H1 (cell line): ENCODE measurements around the gene FOXF2. TPM values are rescaled to one million over a fixed set of nuclear protein-coding genes. Genes with fewer than 3 reads are reported as not detected.

Source experiments
- ATF2 ChIP-seq: IDR thresholded peaks from 2 replicates; pipeline ENCODE4 v1.6.1; 2012; ENCODE audit warnings: low read length, inconsistent platforms
- CTBP2 ChIP-seq: IDR thresholded peaks from 2 replicates; pipeline ENCODE4 v1.7.0; 2011; ENCODE audit warnings: borderline replicate concordance, mild to moderate bottlenecking, moderate library complexity, mixed read lengths, low read length; ENCODE audit not compliant: insufficient read depth, insufficient read length
- microRNA-seq, 2 experiments: library from miRNA; unstranded; fragments of <30 nt; microRNA quantifications; one replicate each; pipeline versions ENCODE4 to v1.2.0, GENCODE V29; 2016 to 2020; ENCODE audit warnings: borderline microRNAs expressed in 2 of 2, borderline number of aligned reads in 2 of 2, borderline replicate concordance in 1 of 2
- polyA plus RNA-seq, 7 experiments: library from polyadenylated mRNA; depleted of rRNA in 3 of 7; stranded (reverse) in 5 of 7; unstranded in 2 of 7; fragments of >200 nt in 5 of 7; fragments of 200-250 nt in 2 of 7; gene quantifications; 1 replicate in 5 of 7; 2 replicates in 1 of 7; 4 replicates in 1 of 7; pipeline versions ENCODE4 v1.2.1 to v1.2.3, GENCODE V29; 2011 to 2013; ENCODE audit warnings: missing spikeins in 2 of 7, mixed read lengths in 2 of 7
- small RNA-seq: library from polyadenylated mRNA; stranded (forward); fragments of <200 nt; extraction: miRNeasy Mini kit (QIAGEN cat#:217004); gene quantifications from one replicate; pipeline ENCODE3, GENCODE V24; 2013; ENCODE audit not compliant: insufficient read depth
- total RNA-seq: library from RNA; stranded (reverse); fragmentation: NEBNext Ultra II Directional; extraction: Animal tissue kit (Norgen Biotek cat#: 25700); gene quantifications from 2 replicates; pipeline ENCODE4 v1.2.1, GENCODE V29; 2021

FOXF2 gene
- total and polyA plus RNA-seq, 2 of the 8 experiments (the other 6 are each of a cell fraction or from before 2014, with no cell fraction given), result 0.05 TPM; not detected in 1

GRCh38 chr6:1442929-1443328 is 53.6 kb downstream of the FOXF2 start (continued):
- TF ChIP-seq ATF2, result no peak
- TF ChIP-seq CTBP2, result no peak

Small RNAs within 50 kb of the gene (microRNA-seq; reads per million reads assigned to microRNA genes)
- 0 reads per million in 2 experiments for gene MIR6720

Small RNAs within 50 kb of the gene (small RNA-seq; reads per million reads assigned to genes)
- not detected for gene MIR6720

Other genes with a start within 250 kb of the FOXF2 start
- not detected in 2 replicates for gene FOXQ1, start 77.5 kb upstream of the FOXF2 start, total RNA-seq
- gene FOXQ1, start 77.5 kb upstream of the FOXF2 start, polyA plus RNA-seq (2011; rRNA removed), result 0.03 TPM in 2 replicates
- gene FOXC1, start 220.3 kb downstream of the FOXF2 start, total RNA-seq, result 0.13 and 0.22 TPM in 2 replicates
- 0.05 TPM in 1 of 2 replicates, not detected in the other for gene FOXC1, start 220.3 kb downstream of the FOXF2 start, polyA plus RNA-seq (2011; rRNA removed)